WTC11 (cell line): ENCODE measurements around the gene ELAC2. TPM values are rescaled to one million over a fixed set of nuclear protein-coding genes. Genes with fewer than 3 reads are reported as not detected.

Experiments
- ATAC-seq: fragments of 200-7000 bp; cut with Tn5 transposase; 2 replicates; pipeline ENCODE4 v1.10.0; 2021; ENCODE audit warnings: mild to moderate bottlenecking, moderate library complexity
- CTCF ChIA-PET: fragments of 300-600 bp; sonication (Branson Sonifier 250); formaldehyde crosslinking; loops from one replicate; lab custom pipeline; 2021; ENCODE audit warnings: antibody characterized with exemption; lab: Charles Lee
- POLR2A ChIA-PET: fragments of 350-600 bp; sonication (Branson Sonifier 250); formaldehyde crosslinking; loops from one replicate; lab custom pipeline; 2021; ENCODE audit warnings: antibody characterized with exemption; lab: Charles Lee
- DNase-seq: peaks from one replicate; pipeline ENCODE4 v3.0.0; 2021; ENCODE audit warnings: low spot score
- H3K27ac Mint-ChIP-seq: 2 replicates; pipeline ENCODE4 v1.8.0; 2021; ENCODE audit warnings: mixed read lengths
- H3K27me3 Mint-ChIP-seq: 2 replicates; pipeline ENCODE4 v1.8.0; 2021; ENCODE audit warnings: low read depth, mild to moderate bottlenecking, moderate library complexity, mixed read lengths
- H3K36me3 Mint-ChIP-seq: 2 replicates; pipeline ENCODE4 v1.8.0; 2021; ENCODE audit warnings: mixed read lengths
- H3K4me1 Mint-ChIP-seq: 2 replicates; pipeline ENCODE4 v1.8.0; 2022; ENCODE audit warnings: mixed read lengths
- H3K4me3 Mint-ChIP-seq: 2 replicates; pipeline ENCODE4 v1.8.0; 2021; ENCODE audit warnings: mild to moderate bottlenecking, moderate library complexity, mixed read lengths
- H3K9me3 Mint-ChIP-seq: 2 replicates; pipeline ENCODE4 v1.8.0; 2021; ENCODE audit warnings: mixed read lengths
- CREB1 ChIP-seq: sonication (generic); formaldehyde crosslinking; IDR thresholded peaks from 2 replicates; pipeline ENCODE4 v1.8.0; 2023; ENCODE audit warnings: mild to moderate bottlenecking, missing genetic modification reagents
- CREM ChIP-seq: sonication (generic); formaldehyde crosslinking; IDR thresholded peaks from 2 replicates; pipeline ENCODE4 v1.8.1; 2022; ENCODE audit warnings: mild to moderate bottlenecking, missing genetic modification reagents, moderate library complexity
- E2F1 ChIP-seq: sonication (generic); formaldehyde crosslinking; IDR thresholded peaks from 2 replicates; pipeline ENCODE4 v1.8.0; 2022; ENCODE audit warnings: mild to moderate bottlenecking, missing genetic modification reagents
- ESRRA ChIP-seq: sonication (generic); formaldehyde crosslinking; IDR thresholded peaks from 2 replicates; pipeline ENCODE4 v1.8.1; 2022; ENCODE audit warnings: mild to moderate bottlenecking, missing genetic modification reagents, borderline replicate concordance
- GTF2I ChIP-seq: fragments of 250-450 bp; sonication (Bioruptor Pico); conservative IDR thresholded peaks from 2 replicates; pipeline ENCODE4 v1.4.0; 2021; ENCODE audit warnings: mild to moderate bottlenecking
- NFYB ChIP-seq: sonication (generic); formaldehyde crosslinking; conservative IDR thresholded peaks from 2 replicates; pipeline ENCODE4 v1.8.0; 2022; ENCODE audit warnings: low read depth, missing genetic modification reagents
- OVOL2 ChIP-seq: fragments of 250-450 bp; sonication (Bioruptor Pico); IDR thresholded peaks from 2 replicates; pipeline ENCODE4 v1.9.0; 2021; ENCODE audit warnings: mild to moderate bottlenecking, borderline replicate concordance
- SMAD4 ChIP-seq: sonication (generic); formaldehyde crosslinking; IDR thresholded peaks from 2 replicates; pipeline ENCODE4 v1.8.0; 2022; ENCODE audit warnings: mild to moderate bottlenecking, missing genetic modification reagents
- SP1 ChIP-seq: sonication (generic); formaldehyde crosslinking; conservative IDR thresholded peaks from 2 replicates; pipeline ENCODE4 v1.8.1; 2022; ENCODE audit warnings: missing genetic modification reagents
- TCF7 ChIP-seq: sonication (generic); formaldehyde crosslinking; IDR thresholded peaks from 2 replicates; pipeline ENCODE4 v1.8.0; 2022; ENCODE audit warnings: mild to moderate bottlenecking, low read depth, missing genetic modification reagents, moderate library complexity
- TEAD1 ChIP-seq: sonication (generic); formaldehyde crosslinking; IDR thresholded peaks from 2 replicates; pipeline ENCODE4 v1.8.0; 2022; ENCODE audit warnings: mild to moderate bottlenecking, missing genetic modification reagents
- TEAD4 ChIP-seq: sonication (generic); formaldehyde crosslinking; IDR thresholded peaks from 2 replicates; pipeline ENCODE4 v1.8.0; 2022; ENCODE audit warnings: mild to moderate bottlenecking, missing genetic modification reagents
- ZBTB43 ChIP-seq: sonication (generic); formaldehyde crosslinking; IDR thresholded peaks from 2 replicates; pipeline ENCODE4 v1.8.1; 2023; ENCODE audit warnings: mild to moderate bottlenecking, missing genetic modification reagents
- ZNF281 ChIP-seq: sonication (generic); formaldehyde crosslinking; IDR thresholded peaks from 2 replicates; pipeline ENCODE4 v1.8.0; 2023; ENCODE audit warnings: mild to moderate bottlenecking, missing genetic modification reagents
- ZNF396 ChIP-seq: fragments of 250-450 bp; sonication (Bioruptor Pico); IDR thresholded peaks from 2 replicates; pipeline ENCODE4 v1.8.0; 2021; ENCODE audit warnings: mild to moderate bottlenecking, moderate library complexity, borderline replicate concordance
- total RNA-seq: library from RNA; stranded (reverse); gene quantifications from 3 replicates; pipeline ENCODE4 v1.2.3, GENCODE V29; 2021
- TF ChIP-seq, protein P1 (sequence below): sonication (generic); formaldehyde crosslinking; IDR thresholded peaks from 2 replicates; pipeline ENCODE4 v1.8.1; 2023; ENCODE audit warnings: mild to moderate bottlenecking, moderate library complexity, missing genetic modification reagents
- TF ChIP-seq, protein P2 (sequence below): sonication (generic); formaldehyde crosslinking; IDR thresholded peaks from 2 replicates; pipeline ENCODE4 v1.8.1; 2022; ENCODE audit warnings: missing genetic modification reagents, borderline replicate concordance
- TF ChIP-seq, protein P3 (sequence below): fragments of 250-450 bp; sonication (Bioruptor Pico); conservative IDR thresholded peaks from 2 replicates; pipeline ENCODE4 v1.9.0; 2021; ENCODE audit warnings: mild to moderate bottlenecking
- TF ChIP-seq, protein P4 (sequence below): sonication (generic); formaldehyde crosslinking; conservative IDR thresholded peaks from 2 replicates; pipeline ENCODE4 v1.8.1; 2023; ENCODE audit warnings: mild to moderate bottlenecking, low read depth, missing genetic modification reagents, moderate library complexity
- TF ChIP-seq, protein P5 (sequence below): fragments of 250-450 bp; sonication (Bioruptor Pico); IDR thresholded peaks from 2 replicates; pipeline ENCODE4 v1.8.0; 2021; ENCODE audit warnings: mild to moderate bottlenecking

Gene ELAC2
- total RNA-seq, 1 experiment from 2014 or later: 86.9 TPM

DNA sequence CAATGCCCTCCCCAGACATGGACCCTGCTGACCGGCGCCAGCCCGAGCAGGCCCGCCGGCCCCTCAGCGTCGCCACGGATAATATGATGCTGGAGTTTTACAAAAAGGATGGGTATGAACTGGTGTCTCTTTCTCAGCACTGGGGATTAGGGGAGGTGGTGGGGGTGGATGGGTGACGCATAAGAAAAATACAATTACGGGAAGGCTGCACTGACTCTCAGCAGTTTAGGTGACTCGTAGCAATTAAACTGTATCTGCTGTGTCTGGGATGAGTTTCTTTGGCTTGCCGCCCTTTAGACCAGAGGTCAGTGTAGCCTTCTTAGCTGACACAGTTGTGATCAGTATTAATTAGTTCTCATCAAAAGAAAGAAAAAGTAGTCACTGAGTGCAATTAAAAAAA, 59.0 kb downstream of the ELAC2 start:
- Mint-ChIP-seq H3K27ac (no peak overlapping the region), H3K9me3 (peaks cover 12% of the 10 kb centered on the region), H3K36me3 (peaks cover 62% of the 10 kb centered on the region), H3K4me1 (no peaks in the 10 kb centered on the region), H3K4me3 (no peak overlapping the region), H3K27me3 (no peaks in the 10 kb centered on the region)
- TF ChIP-seq ZNF396 (CRISPR knock-in tag) (no peak), ZNF281 (CRISPR knock-in tag) (no peak), GTF2I (CRISPR knock-in tag) (no peak), SP1 (CRISPR knock-in tag) (no peak)
- DNase-seq: no peak
- ATAC-seq: no peak
- POLR2A ChIA-PET: no interaction called here
- CTCF ChIA-PET: no interaction called here

- TF ChIP-seq CREM (CRISPR knock-in tag) (no peak), TEAD1 (CRISPR knock-in tag) (no peak), OVOL2 (CRISPR knock-in tag) (no peak), CREB1 (CRISPR knock-in tag) (no peak), E2F1 (CRISPR knock-in tag) (no peak), ZNF396 (CRISPR knock-in tag) (no peak), SMAD4 (CRISPR knock-in tag) (no peak), TEAD4 (CRISPR knock-in tag) (no peak), GTF2I (CRISPR knock-in tag) (no peak), TCF7 (CRISPR knock-in tag) (no peak), ESRRA (CRISPR knock-in tag) (no peak), NFYB (CRISPR knock-in tag) (no peak), ZBTB43 (no peak)
- TF ChIP-seq, protein P1, sequence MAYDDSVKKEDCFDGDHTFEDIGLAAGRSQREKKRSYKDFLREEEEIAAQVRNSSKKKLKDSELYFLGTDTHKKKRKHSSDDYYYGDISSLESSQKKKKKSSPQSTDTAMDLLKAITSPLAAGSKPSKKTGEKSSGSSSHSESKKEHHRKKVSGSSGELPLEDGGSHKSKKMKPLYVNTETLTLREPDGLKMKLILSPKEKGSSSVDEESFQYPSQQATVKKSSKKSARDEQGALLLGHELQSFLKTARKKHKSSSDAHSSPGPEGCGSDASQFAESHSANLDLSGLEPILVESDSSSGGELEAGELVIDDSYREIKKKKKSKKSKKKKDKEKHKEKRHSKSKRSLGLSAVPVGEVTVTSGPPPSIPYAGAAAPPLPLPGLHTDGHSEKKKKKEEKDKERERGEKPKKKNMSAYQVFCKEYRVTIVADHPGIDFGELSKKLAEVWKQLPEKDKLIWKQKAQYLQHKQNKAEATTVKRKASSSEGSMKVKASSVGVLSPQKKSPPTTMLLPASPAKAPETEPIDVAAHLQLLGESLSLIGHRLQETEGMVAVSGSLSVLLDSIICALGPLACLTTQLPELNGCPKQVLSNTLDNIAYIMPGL (CRISPR knock-in tag): no peak
- TF ChIP-seq, protein P2, sequence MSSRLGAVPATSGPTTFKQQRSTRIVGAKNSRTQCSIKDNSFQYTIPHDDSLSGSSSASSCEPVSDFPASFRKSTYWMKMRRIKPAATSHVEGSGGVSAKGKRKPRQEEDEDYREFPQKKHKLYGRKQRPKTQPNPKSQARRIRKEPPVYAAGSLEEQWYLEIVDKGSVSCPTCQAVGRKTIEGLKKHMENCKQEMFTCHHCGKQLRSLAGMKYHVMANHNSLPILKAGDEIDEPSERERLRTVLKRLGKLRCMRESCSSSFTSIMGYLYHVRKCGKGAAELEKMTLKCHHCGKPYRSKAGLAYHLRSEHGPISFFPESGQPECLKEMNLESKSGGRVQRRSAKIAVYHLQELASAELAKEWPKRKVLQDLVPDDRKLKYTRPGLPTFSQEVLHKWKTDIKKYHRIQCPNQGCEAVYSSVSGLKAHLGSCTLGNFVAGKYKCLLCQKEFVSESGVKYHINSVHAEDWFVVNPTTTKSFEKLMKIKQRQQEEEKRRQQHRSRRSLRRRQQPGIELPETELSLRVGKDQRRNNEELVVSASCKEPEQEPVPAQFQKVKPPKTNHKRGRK (CRISPR knock-in tag): no peak
- TF ChIP-seq, protein P3, sequence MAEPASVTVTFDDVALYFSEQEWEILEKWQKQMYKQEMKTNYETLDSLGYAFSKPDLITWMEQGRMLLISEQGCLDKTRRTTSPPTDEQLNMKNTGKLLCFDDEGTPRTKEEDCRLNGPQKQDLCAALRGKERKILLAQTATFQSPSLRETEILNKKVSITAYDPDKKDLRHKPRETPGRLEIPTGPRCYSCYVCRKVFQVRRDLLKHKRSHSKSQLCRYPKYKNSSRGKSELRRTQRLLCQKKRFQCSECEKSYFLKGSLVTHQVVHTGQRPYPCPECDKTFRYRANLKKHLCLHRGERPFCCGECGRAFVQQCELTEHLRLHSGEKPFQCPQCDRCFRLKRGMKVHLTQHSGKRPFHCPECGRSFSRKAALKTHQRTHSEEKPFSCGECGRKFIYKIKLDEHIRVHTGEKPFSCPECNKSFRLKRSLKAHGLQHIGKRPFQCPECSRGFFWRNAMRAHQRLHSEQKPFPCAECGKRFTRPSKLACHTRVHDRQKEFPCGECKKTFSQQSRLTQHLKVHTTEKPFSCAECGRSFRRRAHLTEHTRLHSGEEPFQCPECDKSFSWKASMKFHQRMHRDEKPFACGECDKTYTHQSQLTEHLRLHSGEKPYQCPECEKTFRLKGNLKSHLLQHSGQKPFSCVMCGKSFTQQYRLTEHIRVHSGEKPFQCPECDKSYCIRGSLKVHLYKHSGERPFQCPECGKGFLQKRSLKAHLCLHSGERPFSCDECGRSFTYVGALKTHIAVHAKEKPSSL: no peak
- TF ChIP-seq, protein P4, sequence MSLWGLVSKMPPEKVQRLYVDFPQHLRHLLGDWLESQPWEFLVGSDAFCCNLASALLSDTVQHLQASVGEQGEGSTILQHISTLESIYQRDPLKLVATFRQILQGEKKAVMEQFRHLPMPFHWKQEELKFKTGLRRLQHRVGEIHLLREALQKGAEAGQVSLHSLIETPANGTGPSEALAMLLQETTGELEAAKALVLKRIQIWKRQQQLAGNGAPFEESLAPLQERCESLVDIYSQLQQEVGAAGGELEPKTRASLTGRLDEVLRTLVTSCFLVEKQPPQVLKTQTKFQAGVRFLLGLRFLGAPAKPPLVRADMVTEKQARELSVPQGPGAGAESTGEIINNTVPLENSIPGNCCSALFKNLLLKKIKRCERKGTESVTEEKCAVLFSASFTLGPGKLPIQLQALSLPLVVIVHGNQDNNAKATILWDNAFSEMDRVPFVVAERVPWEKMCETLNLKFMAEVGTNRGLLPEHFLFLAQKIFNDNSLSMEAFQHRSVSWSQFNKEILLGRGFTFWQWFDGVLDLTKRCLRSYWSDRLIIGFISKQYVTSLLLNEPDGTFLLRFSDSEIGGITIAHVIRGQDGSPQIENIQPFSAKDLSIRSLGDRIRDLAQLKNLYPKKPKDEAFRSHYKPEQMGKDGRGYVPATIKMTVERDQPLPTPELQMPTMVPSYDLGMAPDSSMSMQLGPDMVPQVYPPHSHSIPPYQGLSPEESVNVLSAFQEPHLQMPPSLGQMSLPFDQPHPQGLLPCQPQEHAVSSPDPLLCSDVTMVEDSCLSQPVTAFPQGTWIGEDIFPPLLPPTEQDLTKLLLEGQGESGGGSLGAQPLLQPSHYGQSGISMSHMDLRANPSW: no peak
- TF ChIP-seq, protein P5, sequence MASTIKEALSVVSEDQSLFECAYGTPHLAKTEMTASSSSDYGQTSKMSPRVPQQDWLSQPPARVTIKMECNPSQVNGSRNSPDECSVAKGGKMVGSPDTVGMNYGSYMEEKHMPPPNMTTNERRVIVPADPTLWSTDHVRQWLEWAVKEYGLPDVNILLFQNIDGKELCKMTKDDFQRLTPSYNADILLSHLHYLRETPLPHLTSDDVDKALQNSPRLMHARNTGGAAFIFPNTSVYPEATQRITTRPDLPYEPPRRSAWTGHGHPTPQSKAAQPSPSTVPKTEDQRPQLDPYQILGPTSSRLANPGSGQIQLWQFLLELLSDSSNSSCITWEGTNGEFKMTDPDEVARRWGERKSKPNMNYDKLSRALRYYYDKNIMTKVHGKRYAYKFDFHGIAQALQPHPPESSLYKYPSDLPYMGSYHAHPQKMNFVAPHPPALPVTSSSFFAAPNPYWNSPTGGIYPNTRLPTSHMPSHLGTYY (CRISPR knock-in tag): no peak
- Mint-ChIP-seq H3K36me3 (peaks cover 79% of the 10 kb centered on the region), H3K4me1 (no peaks in the 10 kb centered on the region), H3K9me3 (peaks cover 12% of the 10 kb centered on the region), H3K4me3 (no peak overlapping the region), H3K27ac (no peak overlapping the region), H3K27me3 (no peaks in the 10 kb centered on the region)
- ChIA-PET POLR2A (no interaction called here), CTCF (no interaction called here)
- DNase-seq: no peak
- ATAC-seq: no peak
Measured at GRCh38 chr17:12955521-12955920, 62.3 kb downstream of the ELAC2 start.
